ENCODE data around the gene PARP9. TPM values are rescaled to one million over a fixed set of nuclear protein-coding genes. Genes with fewer than 3 reads are reported as not detected.

The PARP9 gene
- total RNA-seq = 45.0 and 47.3 TPM in 2 replicates

- peaks cover 59% of the 10 kb centered on the region for H3K36me3 Mint-ChIP-seq (ENCODE audit: low read depth)
- peaks cover 79% of the 10 kb centered on the region for H3K4me1 Mint-ChIP-seq (ENCODE audit: low read depth)
Observed at GRCh38 chr3:122564155-122564912, at the start of gene PARP9, which contains the start of gene DTX3L. TSS of gene PARP9 (minus strand) at chr3:122564300. CDS start at chr3:122559620, 4,680 bp downstream. TSS of gene DTX3L (plus strand) at chr3:122564338. CDS start at chr3:122564427, 89 bp downstream.

GRCh38 chr3:122612696-122613095, 48.6 kb upstream of the PARP9 start:
- Mint-ChIP-seq H3K4me1 (ENCODE audit: low read depth) (peaks cover 20% of the 10 kb centered on the region), H3K36me3 (ENCODE audit: low read depth) (peaks cover 49% of the 10 kb centered on the region), H3K9me3 (peaks cover 18% of the 10 kb centered on the region), H3K4me3 (no peak overlapping the region), H3K27ac (peak overlapping the region; percentile 31), H3K27me3 (ENCODE audit: insufficient read depth) (no peaks in the 10 kb centered on the region)
- intact Hi-C loops (cut with micrococcal nuclease) = no loop called here
- DNase-seq (ENCODE audit: low spot score) = no peak

More at GRCh38 chr3:122564155-122564912, at the start of gene PARP9, which contains the start of gene DTX3L:
- peak within 1 kb of the TSS; percentile 99 for H3K4me3 Mint-ChIP-seq
- peak; percentile 87 for DNase-seq (ENCODE audit: low spot score)
- intact Hi-C loops (cut with micrococcal nuclease) = loop anchor here (1.0 to 5.0 kb wide), 7 partner anchors 12 to 638 kb away; partner anchors contain the start of genes HSPBAP1, KPNA1, SEC22A and WDR5B
- H3K27ac Mint-ChIP-seq = peak within 1 kb of the TSS; percentile 98
- no peaks in the 10 kb centered on the region for H3K27me3 Mint-ChIP-seq (ENCODE audit: insufficient read depth)
- H3K9me3 Mint-ChIP-seq = no peaks in the 10 kb centered on the region

DNA sequence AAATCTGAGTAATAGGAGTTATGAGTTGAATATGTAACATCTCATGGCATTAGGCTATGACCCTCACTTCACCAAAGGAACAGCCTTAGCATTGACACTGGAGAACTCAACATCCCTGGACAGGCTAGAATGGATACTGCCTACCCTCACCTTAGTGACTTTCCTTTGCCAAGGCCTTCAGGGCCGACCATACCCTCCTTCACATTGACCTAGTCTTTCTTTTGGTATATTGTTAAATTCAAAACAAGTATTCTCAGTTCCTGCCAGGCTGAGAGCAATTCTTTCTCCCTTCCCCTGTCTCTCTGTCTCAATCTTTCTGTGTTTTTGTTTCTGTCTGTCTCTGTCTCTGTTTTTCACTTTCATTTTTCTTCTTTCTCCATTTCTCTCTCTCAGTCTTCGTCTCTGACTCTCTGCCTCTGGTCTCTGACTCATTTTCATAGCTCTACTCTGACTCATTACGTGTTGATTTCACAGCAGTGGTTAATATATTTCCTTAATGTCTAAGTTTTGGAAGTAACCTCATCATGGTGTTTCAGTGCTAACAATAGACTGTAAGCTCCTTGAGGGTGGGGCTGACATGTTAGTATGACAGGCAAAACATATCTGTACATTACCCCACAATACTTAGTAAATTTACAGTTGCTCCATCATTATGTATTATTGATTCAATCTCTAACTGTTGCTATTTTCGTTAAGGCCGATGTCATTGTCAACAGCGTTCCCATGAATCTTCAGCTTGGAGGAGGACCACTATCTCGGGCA, 45.9 kb upstream of the PARP9 start:
- peaks cover 20% of the 10 kb centered on the region for H3K4me1 Mint-ChIP-seq (ENCODE audit: low read depth)
- peaks cover 18% of the 10 kb centered on the region for H3K9me3 Mint-ChIP-seq
- H3K36me3 Mint-ChIP-seq (ENCODE audit: low read depth) = peaks cover 37% of the 10 kb centered on the region
- peak; percentile 31 for DNase-seq (ENCODE audit: low spot score)
- H3K4me3 Mint-ChIP-seq = peak overlapping the region; percentile 58
- intact Hi-C loops (cut with micrococcal nuclease) = loop anchor here (1.0 kb wide), 9 partner anchors 33 to 775 kb away; partner anchors contain the start of genes DTX3L, EAF2, IQCB1 and PARP9
- H3K27me3 Mint-ChIP-seq (ENCODE audit: insufficient read depth) = no peaks in the 10 kb centered on the region
- H3K27ac Mint-ChIP-seq = peak overlapping the region; percentile 89

DNA sequence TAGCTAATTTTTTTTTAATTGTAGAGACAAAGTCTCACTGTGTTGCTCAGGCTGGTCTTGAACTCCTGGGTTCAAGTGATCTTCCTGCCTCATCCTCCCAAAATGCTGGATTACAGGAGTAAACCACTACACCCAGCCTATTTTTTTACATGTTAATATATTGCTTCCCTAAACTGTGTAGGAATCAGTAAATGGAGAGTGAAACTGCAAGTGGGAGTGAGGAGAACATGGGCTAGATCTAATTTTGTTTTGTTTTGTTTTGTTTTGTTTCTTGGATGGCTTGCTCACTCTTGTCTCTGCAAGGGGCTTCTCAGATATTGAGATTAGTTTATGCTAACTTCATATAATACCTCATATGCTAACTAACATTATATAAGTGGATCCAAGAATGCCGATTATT, 44.8 kb upstream of the PARP9 start:
- H3K36me3 Mint-ChIP-seq (ENCODE audit: low read depth) = peaks cover 36% of the 10 kb centered on the region
- H3K9me3 Mint-ChIP-seq = peaks cover 19% of the 10 kb centered on the region
- intact Hi-C loops (cut with micrococcal nuclease) = no loop called here
- peaks cover 23% of the 10 kb centered on the region for H3K4me1 Mint-ChIP-seq (ENCODE audit: low read depth)
- no peak for DNase-seq (ENCODE audit: low spot score)
- peak overlapping the region; percentile 65 for H3K27ac Mint-ChIP-seq
- H3K4me3 Mint-ChIP-seq = peak overlapping the region; percentile 25
- no peaks in the 10 kb centered on the region for H3K27me3 Mint-ChIP-seq (ENCODE audit: insufficient read depth)

- no peaks in the 10 kb centered on the region for H3K27me3 Mint-ChIP-seq (ENCODE audit: insufficient read depth)
- peaks cover 32% of the 10 kb centered on the region for H3K36me3 Mint-ChIP-seq (ENCODE audit: low read depth)
- peaks cover 32% of the 10 kb centered on the region for H3K4me1 Mint-ChIP-seq (ENCODE audit: low read depth)
- no peak for DNase-seq (ENCODE audit: low spot score)
- peaks cover 16% of the 10 kb centered on the region for H3K9me3 Mint-ChIP-seq
- intact Hi-C loops (cut with micrococcal nuclease) = no loop called here
- H3K4me3 Mint-ChIP-seq = no peak overlapping the region
- H3K27ac Mint-ChIP-seq = no peak overlapping the region
Observed at GRCh38 chr3:122606330-122606729, 42.2 kb upstream of the PARP9 start.

DNA sequence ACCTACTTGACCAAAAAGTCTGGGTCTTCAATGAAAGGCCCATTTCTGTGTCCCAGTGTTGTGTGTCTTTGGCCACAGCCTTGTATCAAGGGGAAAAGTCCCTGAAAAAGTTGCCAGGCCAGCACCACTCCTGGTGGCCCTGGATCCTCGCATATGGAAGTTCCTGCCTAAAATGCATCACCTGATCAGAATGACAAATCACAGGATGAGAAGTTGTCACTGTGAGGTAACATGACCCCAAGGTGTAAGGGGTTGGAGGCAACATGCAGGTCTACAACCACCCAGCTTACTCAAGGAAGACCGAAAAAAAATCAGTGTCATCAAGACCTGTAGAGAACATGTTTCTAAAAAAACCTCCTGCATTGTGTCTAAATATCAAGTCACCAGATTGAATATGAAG, 39.0 kb upstream of the PARP9 start:
- Mint-ChIP-seq H3K4me3 (no peak overlapping the region), H3K9me3 (peaks cover 7% of the 10 kb centered on the region), H3K27ac (no peak overlapping the region), H3K4me1 (ENCODE audit: low read depth) (peaks cover 21% of the 10 kb centered on the region), H3K36me3 (ENCODE audit: low read depth) (peaks cover 26% of the 10 kb centered on the region), H3K27me3 (ENCODE audit: insufficient read depth) (no peaks in the 10 kb centered on the region)
- intact Hi-C loops (cut with micrococcal nuclease) = no loop called here
- DNase-seq (ENCODE audit: low spot score) = no peak

DNA sequence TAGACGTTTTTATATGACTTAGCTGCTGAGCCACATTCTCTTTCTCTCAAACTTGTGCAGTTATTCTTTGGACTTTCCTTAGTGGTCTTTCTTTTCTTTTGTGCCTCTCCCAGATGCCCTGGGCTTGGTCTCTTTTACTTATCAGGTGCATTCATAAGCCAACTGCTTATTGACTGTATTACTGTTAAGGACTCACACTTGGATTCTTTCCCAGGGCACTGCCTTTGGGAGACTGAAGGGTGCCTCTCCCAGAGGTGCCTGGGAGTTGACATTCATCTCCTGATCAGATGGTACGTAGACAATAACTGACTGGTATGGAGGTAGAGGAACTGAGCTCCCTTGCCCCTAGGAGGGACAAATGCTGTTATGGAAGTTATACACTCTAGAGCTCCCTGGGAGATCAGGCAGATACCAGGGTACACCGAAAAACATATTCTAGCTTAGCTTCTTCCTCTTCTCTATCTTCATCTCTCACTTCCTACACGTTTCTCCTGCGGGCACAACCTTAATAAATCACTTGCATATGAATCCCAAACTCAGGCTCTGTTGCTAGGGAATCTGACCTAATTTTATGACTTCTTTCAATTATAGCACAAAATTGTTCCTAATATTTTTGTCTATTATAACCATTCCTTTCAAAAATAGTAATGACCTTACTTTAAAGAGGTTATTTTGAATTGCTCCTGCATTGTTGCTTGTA, 38.1 kb upstream of the PARP9 start:
- Mint-ChIP-seq H3K4me3 (no peak overlapping the region), H3K36me3 (ENCODE audit: low read depth) (peaks cover 22% of the 10 kb centered on the region), H3K9me3 (peaks cover 7% of the 10 kb centered on the region), H3K4me1 (ENCODE audit: low read depth) (peaks cover 21% of the 10 kb centered on the region), H3K27ac (no peak overlapping the region), H3K27me3 (ENCODE audit: insufficient read depth) (no peaks in the 10 kb centered on the region)
- intact Hi-C loops (cut with micrococcal nuclease) = no loop called here
- DNase-seq (ENCODE audit: low spot score) = no peak

- Mint-ChIP-seq H3K4me1 (ENCODE audit: low read depth) (peaks cover 15% of the 10 kb centered on the region), H3K27ac (no peak overlapping the region), H3K4me3 (no peak overlapping the region), H3K27me3 (ENCODE audit: insufficient read depth) (no peaks in the 10 kb centered on the region), H3K9me3 (peaks cover 3% of the 10 kb centered on the region), H3K36me3 (ENCODE audit: low read depth) (peaks cover 22% of the 10 kb centered on the region)
- no peak for DNase-seq (ENCODE audit: low spot score)
- intact Hi-C loops (cut with micrococcal nuclease) = no loop called here
Observed at GRCh38 chr3:122598556-122598955, 34.5 kb upstream of the PARP9 start.

DNA sequence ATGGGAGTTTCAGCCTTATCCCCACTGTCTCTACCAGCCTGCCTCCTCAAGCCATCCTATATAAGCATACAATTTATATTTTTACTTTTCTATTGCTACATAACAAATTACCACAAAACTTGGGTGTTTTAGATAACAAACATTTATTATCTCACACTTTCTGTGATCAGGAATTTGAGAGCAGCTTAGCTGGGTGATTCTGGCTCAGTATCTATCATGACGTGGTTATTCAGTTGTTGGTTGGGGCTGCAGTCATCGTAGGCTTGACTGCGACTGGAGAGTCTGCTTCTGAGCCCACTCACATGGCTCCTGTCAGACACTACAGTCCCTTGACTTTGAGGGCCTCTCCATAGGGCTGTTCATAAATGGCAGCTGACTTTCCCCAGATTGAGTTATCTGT, 34.1 kb upstream of the PARP9 start:
- Mint-ChIP-seq H3K9me3 (peaks cover under 1% of the 10 kb centered on the region), H3K27ac (no peak overlapping the region), H3K4me3 (no peak overlapping the region), H3K27me3 (ENCODE audit: insufficient read depth) (no peaks in the 10 kb centered on the region), H3K4me1 (ENCODE audit: low read depth) (peaks cover 11% of the 10 kb centered on the region), H3K36me3 (ENCODE audit: low read depth) (peaks cover 20% of the 10 kb centered on the region)
- intact Hi-C loops (cut with micrococcal nuclease) = no loop called here
- DNase-seq (ENCODE audit: low spot score) = no peak

DNA sequence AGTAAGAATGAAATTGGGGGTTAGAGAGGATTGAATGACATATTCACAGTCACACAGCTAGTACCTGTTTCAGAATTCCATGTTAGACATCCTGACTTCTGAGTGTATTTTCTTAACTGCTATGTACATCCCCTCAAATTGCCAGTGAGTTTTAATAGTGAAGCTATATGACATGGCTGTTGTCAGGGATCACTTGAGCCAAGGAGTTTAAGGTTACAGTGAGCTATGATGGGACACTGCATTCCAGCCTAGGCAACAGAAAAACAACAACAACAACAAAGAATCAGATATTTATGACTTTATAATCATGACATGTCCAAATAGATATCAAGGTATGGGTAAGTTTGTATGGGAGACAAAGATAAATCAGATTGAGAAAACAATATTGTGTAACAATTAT, 29.9 kb upstream of the PARP9 start:
- Mint-ChIP-seq H3K27ac (no peak overlapping the region), H3K9me3 (no peaks in the 10 kb centered on the region), H3K4me3 (no peak overlapping the region), H3K4me1 (ENCODE audit: low read depth) (peaks cover 5% of the 10 kb centered on the region), H3K27me3 (ENCODE audit: insufficient read depth) (no peaks in the 10 kb centered on the region), H3K36me3 (ENCODE audit: low read depth) (peaks cover 8% of the 10 kb centered on the region)
- DNase-seq (ENCODE audit: low spot score) = no peak
- intact Hi-C loops (cut with micrococcal nuclease) = no loop called here

GRCh38 chr3:122590610-122591009, 26.5 kb upstream of the PARP9 start:
- no peaks in the 10 kb centered on the region for H3K27me3 Mint-ChIP-seq (ENCODE audit: insufficient read depth)
- no peak overlapping the region for H3K27ac Mint-ChIP-seq
- no peak overlapping the region for H3K4me3 Mint-ChIP-seq
- H3K36me3 Mint-ChIP-seq (ENCODE audit: low read depth) = peaks cover 5% of the 10 kb centered on the region
- no peak for DNase-seq (ENCODE audit: low spot score)
- no peaks in the 10 kb centered on the region for H3K9me3 Mint-ChIP-seq
- H3K4me1 Mint-ChIP-seq (ENCODE audit: low read depth) = peaks cover 6% of the 10 kb centered on the region
- intact Hi-C loops (cut with micrococcal nuclease) = no loop called here

DNA sequence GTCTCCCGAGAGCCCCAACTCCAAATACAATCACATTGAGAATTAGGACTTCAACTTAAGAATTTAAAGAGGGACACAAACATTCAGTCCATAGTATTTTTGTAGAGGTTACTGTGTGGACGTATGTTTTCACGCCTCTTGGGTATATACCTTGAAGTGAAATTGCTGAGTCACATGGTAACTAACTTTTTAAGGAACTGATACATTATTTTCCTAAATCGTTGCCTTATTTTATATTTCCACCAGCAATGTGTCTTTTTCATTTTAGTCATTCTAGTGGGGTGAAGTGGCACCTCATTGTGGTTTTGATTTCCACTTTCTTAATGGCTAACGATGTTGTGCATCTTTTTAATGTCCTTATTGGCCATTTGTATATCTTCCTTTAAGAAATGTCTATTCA, 25.2 kb upstream of the PARP9 start:
- no peak overlapping the region for H3K4me3 Mint-ChIP-seq
- H3K27ac Mint-ChIP-seq = no peak overlapping the region
- peaks cover 15% of the 10 kb centered on the region for H3K4me1 Mint-ChIP-seq (ENCODE audit: low read depth)
- intact Hi-C loops (cut with micrococcal nuclease) = no loop called here
- H3K27me3 Mint-ChIP-seq (ENCODE audit: insufficient read depth) = no peaks in the 10 kb centered on the region
- no peak for DNase-seq (ENCODE audit: low spot score)
- peaks cover 5% of the 10 kb centered on the region for H3K9me3 Mint-ChIP-seq
- H3K36me3 Mint-ChIP-seq (ENCODE audit: low read depth) = peaks cover 14% of the 10 kb centered on the region
